DOHH2 (cell line): ENCODE results near the gene CTBP1.

Experiments
- H3F3A ChIP-seq: fragments of 200-600 bp; sonication (generic), shearing (Covaris generic); 2 replicates; pipeline ENCODE4 v1.6.0; 2016; ENCODE audit warnings: antibody characterized with exemption, mild to moderate bottlenecking; ENCODE audit not compliant: control insufficient read depth, insufficient read depth
- H3K27ac ChIP-seq: fragments of 200-600 bp; sonication (generic); 2 replicates; pipeline ENCODE4 v1.5.1; 2014; ENCODE audit warnings: low read depth, mild to moderate bottlenecking, low read length, moderate library complexity
- H3K27me3 ChIP-seq: fragments of 200-600 bp; sonication (generic); 2 replicates; pipeline ENCODE4 v1.6.1; 2014; ENCODE audit warnings: mild to moderate bottlenecking, low read length, mixed read lengths; ENCODE audit not compliant: control insufficient read depth
- H3K36me3 ChIP-seq: fragments of 200-600 bp; sonication (generic); 2 replicates; pipeline ENCODE4 v1.6.1; 2014; ENCODE audit warnings: mild to moderate bottlenecking, low read length, moderate library complexity, mixed read lengths; ENCODE audit not compliant: control insufficient read depth
- H3K4me1 ChIP-seq: fragments of 200-600 bp; sonication (generic); 2 replicates; pipeline ENCODE4 v1.6.1; 2014; ENCODE audit warnings: mild to moderate bottlenecking, low read length, mixed read lengths; ENCODE audit not compliant: control insufficient read depth
- H3K4me2 ChIP-seq: fragments of 200-600 bp; sonication (generic); 2 replicates; pipeline ENCODE4 v1.6.0; 2014; ENCODE audit warnings: mild to moderate bottlenecking, low read length, moderate library complexity
- H3K4me3 ChIP-seq: fragments of 200-600 bp; sonication (generic); 2 replicates; pipeline ENCODE4 v1.5.1; 2014; ENCODE audit warnings: mild to moderate bottlenecking, low read length, mixed read lengths
- H3K79me2 ChIP-seq: fragments of 200-600 bp; sonication (generic); 2 replicates; pipeline ENCODE4 v1.6.1; 2014; ENCODE audit warnings: mild to moderate bottlenecking, low read length, mixed read lengths; ENCODE audit not compliant: control insufficient read depth
- H3K9me2 ChIP-seq: fragments of 200-600 bp; sonication (generic); replicated peaks from 2 replicates; pipeline ENCODE4 v1.6.1; 2014; ENCODE audit warnings: mild to moderate bottlenecking, low read length, mixed read lengths; ENCODE audit not compliant: control insufficient read depth
- H3K9me3 ChIP-seq: fragments of 200-600 bp; sonication (generic); 2 replicates; pipeline ENCODE4 v1.6.1; 2014; ENCODE audit warnings: antibody characterized with exemption, low read length, mixed read lengths; ENCODE audit not compliant: control insufficient read depth, insufficient read depth
- H4K20me1 ChIP-seq: fragments of 200-600 bp; sonication (generic); 2 replicates; pipeline ENCODE4 v1.6.0; 2014; ENCODE audit warnings: low read depth, mild to moderate bottlenecking, antibody characterized with exemption, low read length, moderate library complexity; ENCODE audit not compliant: control insufficient read depth, insufficient read depth
- EZH2phosphoT487 ChIP-seq: fragments of 200-600 bp; sonication (generic); IDR thresholded peaks from 2 replicates; pipeline ENCODE4 v1.6.1; 2017; ENCODE audit warnings: borderline replicate concordance, mild to moderate bottlenecking, antibody characterized with exemption, low read length, moderate library complexity, mixed read lengths
- TF ChIP-seq, protein P1 (sequence below): fragments of 200-600 bp; sonication (generic); IDR thresholded peaks from one replicate; pipeline ENCODE4 v1.5.1; 2014; ENCODE audit warnings: antibody characterized with exemption, mild to moderate bottlenecking, low read depth, low read length; ENCODE audit not compliant: poor library complexity, severe bottlenecking

CTBP1 gene

DNA sequence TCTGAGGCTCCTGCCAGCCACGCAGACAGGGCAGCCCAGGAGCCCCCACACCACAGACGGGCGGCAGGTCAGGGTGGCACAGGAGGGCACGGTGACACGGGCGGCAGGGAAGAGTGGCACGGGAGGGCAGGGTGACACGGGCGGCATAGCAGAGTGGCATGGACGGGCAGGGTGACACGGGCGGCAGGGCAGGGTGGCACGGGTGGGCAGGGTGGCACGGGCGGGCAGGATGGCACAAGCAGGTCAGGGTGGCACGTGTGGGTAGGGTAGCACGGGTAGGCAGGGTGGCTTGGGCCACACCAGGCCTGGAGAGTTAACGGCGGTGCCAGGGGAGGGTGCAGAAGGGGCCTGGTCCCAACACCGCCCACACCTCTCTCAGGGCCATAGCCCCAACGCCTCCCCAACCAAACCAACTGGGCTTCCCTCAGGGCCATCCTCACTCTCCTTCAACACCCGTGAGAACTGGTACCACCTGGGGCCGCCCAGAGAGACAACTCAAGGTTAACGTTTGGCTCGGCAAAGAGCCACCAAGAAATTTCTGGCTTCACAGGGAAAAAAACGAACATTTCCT, 3.4 kb downstream of the CTBP1 start:
- TF ChIP-seq, protein P1, sequence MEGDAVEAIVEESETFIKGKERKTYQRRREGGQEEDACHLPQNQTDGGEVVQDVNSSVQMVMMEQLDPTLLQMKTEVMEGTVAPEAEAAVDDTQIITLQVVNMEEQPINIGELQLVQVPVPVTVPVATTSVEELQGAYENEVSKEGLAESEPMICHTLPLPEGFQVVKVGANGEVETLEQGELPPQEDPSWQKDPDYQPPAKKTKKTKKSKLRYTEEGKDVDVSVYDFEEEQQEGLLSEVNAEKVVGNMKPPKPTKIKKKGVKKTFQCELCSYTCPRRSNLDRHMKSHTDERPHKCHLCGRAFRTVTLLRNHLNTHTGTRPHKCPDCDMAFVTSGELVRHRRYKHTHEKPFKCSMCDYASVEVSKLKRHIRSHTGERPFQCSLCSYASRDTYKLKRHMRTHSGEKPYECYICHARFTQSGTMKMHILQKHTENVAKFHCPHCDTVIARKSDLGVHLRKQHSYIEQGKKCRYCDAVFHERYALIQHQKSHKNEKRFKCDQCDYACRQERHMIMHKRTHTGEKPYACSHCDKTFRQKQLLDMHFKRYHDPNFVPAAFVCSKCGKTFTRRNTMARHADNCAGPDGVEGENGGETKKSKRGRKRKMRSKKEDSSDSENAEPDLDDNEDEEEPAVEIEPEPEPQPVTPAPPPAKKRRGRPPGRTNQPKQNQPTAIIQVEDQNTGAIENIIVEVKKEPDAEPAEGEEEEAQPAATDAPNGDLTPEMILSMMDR = no peak
- TF ChIP-seq EZH2phosphoT487 = no peak
- Histone ChIP-seq H3K4me2 (peak overlapping the region; percentile 100), H3K4me3 (no peak overlapping the region), H3K27ac (no peak overlapping the region), H3K4me1 (peaks cover 37% of the 10 kb centered on the region), H3K79me2 (peaks cover 91% of the 10 kb centered on the region), H3K27me3 (no peaks in the 10 kb centered on the region), H3F3A (no peaks in the 10 kb centered on the region), H3K36me3 (peaks cover 68% of the 10 kb centered on the region), H3K9me3 (peaks cover 8% of the 10 kb centered on the region; the same call in 1 of the 2 replicates), H4K20me1 (peaks cover 32% of the 10 kb centered on the region), H3K9me2 (no peaks in the 10 kb centered on the region)

DNA sequence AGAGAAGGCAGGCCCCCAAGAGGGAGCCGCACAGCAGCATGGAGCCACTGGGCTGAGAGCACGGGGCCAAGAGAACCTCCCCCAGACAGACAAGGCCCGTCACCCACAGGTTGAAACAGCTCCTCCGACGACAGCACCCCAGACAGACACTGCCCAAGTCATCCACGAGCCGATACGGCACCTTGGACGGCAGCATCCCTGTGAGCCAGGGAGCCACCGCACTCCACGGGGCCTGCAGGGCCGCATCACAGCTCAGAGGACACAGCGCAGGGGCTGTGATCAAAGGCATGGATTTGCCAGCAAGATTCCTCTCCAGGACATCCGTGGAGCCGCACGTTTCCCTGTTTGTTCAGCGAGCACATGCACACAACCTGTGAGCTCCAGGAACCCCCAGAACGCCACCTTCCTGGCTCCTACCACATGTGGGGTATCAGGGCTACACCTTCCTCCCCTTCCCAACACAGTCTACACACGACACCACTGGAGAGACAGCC, 3.9 kb downstream of the CTBP1 start:
- H3K4me1 ChIP-seq = peaks cover 32% of the 10 kb centered on the region
- H3K27ac ChIP-seq = no peak overlapping the region
- no peak overlapping the region for H3K4me2 ChIP-seq

DNA sequence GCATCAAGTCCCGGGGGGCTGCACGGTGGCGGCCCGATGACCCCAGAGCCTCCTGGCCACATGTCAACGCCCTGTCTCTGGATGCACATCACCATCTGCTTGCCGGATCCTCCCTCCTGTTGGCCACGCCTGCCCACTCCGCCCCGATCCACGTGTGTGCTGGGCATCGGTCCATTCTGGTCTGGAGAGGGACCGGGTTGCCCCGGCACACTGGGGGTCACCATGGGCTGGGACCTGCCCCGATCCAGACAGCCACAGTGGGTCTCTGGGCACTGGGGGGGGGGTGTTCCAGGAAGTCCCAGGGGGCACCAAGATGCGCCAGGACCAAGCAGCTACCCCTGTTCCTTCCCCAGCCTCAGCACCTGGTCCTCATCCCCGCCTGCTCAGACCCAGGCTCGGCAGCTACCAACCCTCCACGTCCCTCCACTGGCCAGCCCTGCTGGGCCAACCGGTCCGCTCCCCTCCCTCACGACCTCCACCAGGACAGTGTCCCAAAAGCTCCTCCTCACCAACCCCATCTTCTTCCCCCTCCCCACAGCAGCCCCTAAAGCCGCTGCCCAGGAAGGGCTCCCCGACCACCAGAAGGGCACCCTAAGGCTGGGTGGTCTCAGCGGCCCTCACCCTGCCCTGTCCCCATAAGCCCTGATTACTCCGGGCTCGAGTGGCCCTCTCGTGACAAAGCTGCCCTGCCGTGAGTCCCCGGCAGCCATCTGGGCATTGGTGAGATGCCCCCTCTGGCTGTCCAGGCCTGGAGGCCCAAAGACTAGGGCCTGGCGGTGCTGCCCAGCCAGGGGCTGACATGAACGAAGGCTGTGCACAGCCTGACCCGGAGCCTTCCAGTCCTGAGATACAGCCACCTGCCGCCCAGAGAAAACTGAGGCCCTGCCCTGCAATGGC, 4.6 kb downstream of the CTBP1 start:
- Histone ChIP-seq H3K79me2 (peaks cover 88% of the 10 kb centered on the region), H3K4me2 (no peak overlapping the region), H3F3A (no peaks in the 10 kb centered on the region)

More for the DNA sequence above, 3.9 kb downstream of the CTBP1 start:
- H3K9me2 ChIP-seq = no peaks in the 10 kb centered on the region
- H3K4me3 ChIP-seq = no peak overlapping the region
- H3F3A ChIP-seq = no peaks in the 10 kb centered on the region
- no peak for TF ChIP-seq EZH2phosphoT487
- TF ChIP-seq, protein P1 = no peak
- H3K36me3 ChIP-seq = peaks cover 65% of the 10 kb centered on the region
- 0 out of 2 replicates have a peak, but pooled peaks cover 3% of the 10 kb centered on the region for H3K9me3 ChIP-seq
- H3K79me2 ChIP-seq = peaks cover 88% of the 10 kb centered on the region
- H3K27me3 ChIP-seq = no peaks in the 10 kb centered on the region
- H4K20me1 ChIP-seq = peaks cover 32% of the 10 kb centered on the region

More for the DNA sequence above, 4.6 kb downstream of the CTBP1 start:
- no peaks in the 10 kb centered on the region for H3K27me3 ChIP-seq
- peaks cover 34% of the 10 kb centered on the region for H4K20me1 ChIP-seq
- peaks cover 26% of the 10 kb centered on the region for H3K4me1 ChIP-seq
- no peaks in the 10 kb centered on the region for H3K9me2 ChIP-seq
- no peak overlapping the region for H3K4me3 ChIP-seq
- peaks cover 68% of the 10 kb centered on the region for H3K36me3 ChIP-seq
- H3K9me3 ChIP-seq = no peaks in the 10 kb centered on the region
- TF ChIP-seq, protein P1 = no peak
- no peak for TF ChIP-seq EZH2phosphoT487
- no peak overlapping the region for H3K27ac ChIP-seq
